ENCODE results near the gene PNKD.

DNA sequence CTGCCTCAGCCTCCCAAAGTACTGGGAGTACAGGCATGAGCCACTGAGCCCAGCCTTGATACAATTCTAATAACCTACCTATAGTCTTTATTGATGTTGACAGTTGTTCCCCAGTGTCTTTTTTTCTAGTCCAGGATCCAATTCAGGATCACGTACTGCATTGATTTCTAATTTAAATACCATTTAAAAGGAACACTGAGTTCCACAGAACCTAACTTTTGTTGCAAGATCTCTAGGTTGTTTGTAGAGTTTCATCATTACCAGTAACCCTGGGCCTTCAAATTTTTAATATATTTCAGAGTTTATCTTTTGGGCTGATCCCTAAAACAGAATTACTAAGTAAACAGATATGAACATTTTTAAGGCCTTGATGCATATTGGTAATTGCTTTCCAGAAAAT, 43.0 kb downstream of the PNKD start:
- TF ChIP-seq CTCF (IDR thresholded peaks at IDR 0.05; ENCODE audit: poor library complexity): no peak
- TF ChIP-seq EZH2 (IDR thresholded peaks at IDR 0.05; ENCODE audit: borderline replicate concordance): no peak

Measured in hepatocyte (in vitro differentiated cells).